NCI-H2171 (cell line): ENCODE results near the gene MDFI.

Experiments used
- DNase-seq: peaks from one replicate; lab custom pipeline; 2025; lab: John Stamatoyannopoulos, UW

MDFI gene

DNA sequence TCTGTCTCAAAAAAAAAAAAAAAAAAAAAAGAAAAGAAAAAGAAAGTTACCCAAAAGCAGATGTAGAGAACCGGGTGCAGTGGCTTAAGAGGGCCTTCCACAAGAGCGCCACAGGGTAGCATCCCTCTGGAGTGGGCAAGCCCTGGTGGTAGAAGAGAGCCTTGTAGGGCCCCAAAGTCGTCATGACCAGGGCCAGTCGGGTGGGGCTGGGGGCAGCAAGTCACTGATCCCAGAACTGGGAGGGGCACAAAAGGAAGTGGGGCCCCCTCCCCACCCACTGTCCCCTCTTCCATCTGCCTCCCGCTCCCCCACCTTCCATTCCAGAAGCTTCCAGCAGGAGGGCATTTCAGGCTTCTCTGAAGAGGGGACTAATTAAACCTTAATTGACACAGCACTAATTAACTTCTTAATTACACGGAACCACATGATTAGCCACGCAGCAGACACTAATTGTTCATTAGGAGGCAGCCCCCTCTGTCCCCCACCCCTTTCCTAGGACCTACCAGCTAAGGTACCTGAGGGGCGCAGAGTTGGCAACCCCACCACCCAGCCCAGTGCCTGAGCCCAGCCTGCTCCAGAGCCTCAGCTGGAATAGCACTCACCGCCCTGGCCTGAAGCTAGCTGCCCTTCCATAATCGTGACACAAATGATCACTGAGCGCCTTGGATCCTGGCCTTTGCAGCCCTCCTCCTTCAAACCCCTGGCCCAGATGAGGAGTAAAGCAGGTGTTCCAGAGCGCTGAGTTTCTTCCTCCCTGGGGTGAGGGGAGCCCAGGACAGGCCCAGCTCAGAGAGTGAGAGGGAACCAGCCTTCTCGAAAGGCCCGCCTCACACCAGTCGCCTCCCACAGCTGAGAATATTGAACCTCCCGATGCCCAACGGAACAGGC, 34.8 kb downstream of the MDFI start:
- no peak for DNase-seq

DNA sequence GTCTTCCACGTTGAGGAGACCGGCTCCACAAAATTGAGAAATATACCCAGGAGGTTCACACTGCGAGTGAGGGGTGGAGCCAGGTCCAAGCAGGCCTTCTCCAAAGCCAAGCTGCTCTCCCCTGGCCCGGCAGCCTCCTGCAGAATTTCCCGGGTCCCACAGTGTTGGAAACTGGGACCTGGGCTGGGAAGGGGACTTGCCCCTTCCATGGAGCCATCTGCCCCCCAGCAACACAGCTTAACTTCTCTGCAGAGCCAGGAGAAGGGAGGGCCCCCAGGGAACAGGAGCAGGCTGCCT, 35.4 kb downstream of the MDFI start:
- peak; percentile 73 for DNase-seq

DNA sequence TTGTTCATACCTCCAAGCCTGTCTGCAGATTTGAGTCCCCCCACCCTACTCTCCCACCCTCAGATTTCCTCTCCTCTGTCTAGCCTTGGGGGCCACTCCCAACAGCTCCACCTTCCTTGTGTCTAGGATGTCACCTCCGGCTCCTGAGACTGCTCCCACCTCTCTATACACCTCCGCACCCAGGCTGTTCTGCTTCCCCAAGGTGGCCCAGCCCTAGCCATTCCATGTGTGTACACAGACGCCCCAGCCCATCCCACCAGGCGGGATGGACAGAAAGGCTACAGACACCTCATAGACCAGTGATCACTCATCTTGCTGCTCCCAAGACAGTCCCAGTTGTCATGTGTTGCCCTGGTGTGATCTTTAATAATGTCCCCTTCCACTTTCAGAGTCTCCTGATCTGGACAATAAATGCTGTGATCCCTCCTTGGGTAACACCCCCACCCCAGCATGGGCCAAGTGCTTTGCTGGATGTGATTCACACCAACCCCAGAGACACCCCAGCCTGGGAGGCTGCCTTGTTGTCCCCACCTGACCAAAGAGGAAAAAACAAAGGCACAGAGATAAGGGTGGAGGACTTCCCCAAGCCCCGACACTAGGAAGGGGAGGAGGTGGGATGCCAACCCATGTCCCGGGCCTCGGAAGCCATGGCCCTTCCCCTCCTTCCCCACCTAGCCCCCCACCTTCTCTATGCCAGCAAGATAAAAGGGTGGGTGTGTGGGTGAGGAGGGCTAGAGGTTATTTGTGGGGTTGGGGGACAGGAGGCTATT, 36.1 kb downstream of the MDFI start:
- no peak for DNase-seq

DNA sequence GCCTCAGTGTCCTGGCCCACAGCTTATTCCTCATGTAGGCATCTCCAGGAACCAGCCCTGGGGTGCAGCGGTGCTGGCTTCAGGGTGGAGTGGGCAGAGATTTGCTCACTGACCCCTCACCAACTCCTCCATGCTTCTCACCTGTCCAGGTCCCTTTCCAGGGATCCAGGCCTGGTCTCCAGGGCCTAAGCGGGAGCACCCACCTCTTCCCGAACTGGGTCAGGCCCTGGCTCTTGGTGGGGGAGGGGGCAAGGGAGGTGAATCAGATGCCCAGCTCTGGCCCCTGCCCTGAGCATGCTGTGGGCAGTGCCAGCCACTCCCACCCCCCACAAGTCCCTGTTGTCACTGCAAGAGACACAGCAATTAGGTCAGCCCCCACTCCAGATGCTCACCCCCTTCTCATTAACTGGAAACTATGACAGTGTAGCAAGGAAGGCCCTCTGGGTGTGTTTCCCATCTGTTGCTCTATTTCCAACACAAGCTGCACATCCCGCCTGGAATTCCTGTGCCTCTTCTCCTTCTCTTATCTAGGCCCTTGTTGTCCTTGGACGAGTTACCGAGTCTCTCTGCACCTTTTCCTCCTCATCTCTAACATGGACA, 37.0 kb downstream of the MDFI start:
- peak; percentile 85 for DNase-seq

DNA sequence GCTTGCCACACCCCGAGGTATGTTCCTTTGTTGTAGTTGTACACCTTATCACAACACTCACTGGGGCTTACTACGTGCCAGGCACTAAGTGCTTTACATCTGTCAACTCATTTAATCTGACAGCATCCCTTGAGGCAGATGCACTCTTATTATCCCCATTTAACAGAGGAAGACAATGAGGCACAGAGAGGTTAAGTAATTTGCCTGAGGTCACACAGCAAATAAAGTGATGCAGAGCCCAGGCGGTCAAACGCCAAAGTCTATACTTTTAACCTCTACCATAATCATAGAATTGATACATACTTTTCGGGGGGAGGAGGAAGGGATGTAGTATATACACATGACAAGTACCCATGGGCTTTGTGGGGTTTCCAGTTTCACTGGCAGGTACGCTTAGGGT, 37.7 kb downstream of the MDFI start:
- DNase-seq = no peak

DNA sequence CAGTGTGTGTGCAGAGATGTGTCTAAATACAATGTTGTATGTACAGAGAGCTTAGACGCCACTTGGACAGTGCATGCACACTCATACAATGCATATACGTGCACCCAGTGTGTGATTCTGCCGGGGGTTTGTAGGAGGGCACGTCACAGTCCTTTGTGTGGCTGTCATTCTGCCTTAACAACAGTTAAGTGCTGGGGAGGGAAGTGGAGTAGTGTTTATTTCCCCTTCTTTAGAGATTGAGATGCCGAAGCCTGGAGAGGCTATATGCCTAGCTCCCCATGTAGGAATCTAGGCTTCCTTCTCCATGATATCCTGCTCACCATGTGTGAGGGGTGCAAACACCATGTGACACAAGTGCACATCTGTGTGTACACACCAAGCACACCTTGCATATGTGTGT, 38.2 kb downstream of the MDFI start:
- no peak for DNase-seq

DNA sequence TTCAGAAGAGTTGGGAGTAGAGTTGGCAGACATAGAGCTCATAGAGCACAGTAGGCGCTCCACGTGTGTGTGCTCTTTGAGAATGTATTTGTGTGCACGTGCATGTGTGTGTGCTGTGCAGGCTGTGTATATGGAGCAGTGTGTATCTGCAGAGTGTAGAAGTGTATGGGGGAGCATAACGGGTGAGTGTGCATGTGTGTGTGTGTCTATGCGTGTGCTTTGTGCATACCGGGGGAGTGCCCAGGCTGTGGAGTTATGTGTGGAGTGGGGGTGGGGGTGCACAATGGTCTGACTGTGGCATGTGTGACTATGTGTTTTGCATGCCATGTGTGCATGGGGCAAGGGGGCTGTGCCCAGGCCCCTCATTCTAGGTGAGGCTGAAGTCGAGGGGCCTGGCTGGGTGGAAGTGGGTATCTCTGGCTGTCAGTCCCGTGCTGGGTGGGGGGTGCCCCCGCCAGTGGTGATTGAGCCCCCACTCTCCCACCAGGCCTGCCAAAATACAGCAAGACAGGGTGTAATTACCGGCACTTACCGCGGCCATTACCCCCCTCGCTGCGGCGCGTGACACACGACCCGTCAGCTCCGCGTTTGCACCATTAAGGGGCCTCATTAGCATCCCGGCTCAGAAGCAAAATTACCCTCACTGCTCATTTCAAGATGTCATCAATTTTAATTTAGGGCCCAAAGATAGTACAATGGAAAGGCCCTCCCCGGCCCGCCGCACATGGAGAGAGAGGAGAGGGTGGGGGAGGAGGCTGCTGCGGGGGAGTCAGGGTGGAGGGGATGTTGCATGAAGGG, 39.1 kb downstream of the MDFI start:
- DNase-seq = no peak

DNA sequence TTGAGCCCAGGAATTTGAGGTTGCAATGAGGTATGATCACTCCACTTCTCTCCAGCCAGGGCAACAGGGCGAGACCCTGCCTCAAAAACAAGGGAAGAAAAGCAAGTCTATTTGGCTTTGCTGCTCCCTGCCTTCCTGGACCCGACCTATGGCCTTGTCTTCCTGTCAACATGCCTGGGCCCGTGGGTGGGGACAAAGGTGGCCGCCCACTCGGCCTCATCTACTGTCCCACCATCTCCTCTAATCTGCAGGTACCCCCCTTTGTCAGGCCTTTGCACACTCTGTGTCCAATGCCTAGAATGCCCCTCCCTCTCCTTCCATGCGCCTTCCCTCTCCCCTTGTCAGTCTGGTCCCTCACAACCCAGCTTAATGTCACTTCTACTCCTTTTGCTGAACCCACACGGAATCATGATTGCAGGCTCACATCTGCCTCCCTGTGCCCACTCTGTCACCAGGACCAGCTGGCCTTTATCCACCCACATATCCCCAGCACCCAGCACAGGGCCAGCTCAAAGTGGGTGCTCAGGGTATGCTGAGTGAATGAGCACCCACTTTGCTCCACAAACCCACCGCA, 40.3 kb downstream of the MDFI start:
- DNase-seq = no peak

DNA sequence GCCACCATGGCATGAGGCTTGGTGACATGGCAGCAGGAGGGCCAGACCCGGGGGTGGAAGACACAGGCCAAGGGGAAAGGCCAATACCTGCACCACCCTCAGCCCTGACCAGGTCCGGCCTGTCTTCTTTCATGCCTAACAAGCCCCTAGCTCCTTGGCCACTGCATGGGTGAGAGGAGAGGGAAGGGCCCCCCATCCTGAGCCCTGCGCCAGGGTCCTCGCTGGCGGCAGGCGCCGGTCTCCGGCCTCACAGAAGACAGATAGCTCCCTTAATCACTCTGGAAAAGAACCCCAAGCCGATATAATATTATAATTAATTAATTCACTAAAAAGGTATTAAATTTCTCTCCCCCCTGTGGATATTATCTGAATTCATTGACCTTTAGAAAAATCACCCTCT, 41.4 kb downstream of the MDFI start:
- no peak for DNase-seq

DNA sequence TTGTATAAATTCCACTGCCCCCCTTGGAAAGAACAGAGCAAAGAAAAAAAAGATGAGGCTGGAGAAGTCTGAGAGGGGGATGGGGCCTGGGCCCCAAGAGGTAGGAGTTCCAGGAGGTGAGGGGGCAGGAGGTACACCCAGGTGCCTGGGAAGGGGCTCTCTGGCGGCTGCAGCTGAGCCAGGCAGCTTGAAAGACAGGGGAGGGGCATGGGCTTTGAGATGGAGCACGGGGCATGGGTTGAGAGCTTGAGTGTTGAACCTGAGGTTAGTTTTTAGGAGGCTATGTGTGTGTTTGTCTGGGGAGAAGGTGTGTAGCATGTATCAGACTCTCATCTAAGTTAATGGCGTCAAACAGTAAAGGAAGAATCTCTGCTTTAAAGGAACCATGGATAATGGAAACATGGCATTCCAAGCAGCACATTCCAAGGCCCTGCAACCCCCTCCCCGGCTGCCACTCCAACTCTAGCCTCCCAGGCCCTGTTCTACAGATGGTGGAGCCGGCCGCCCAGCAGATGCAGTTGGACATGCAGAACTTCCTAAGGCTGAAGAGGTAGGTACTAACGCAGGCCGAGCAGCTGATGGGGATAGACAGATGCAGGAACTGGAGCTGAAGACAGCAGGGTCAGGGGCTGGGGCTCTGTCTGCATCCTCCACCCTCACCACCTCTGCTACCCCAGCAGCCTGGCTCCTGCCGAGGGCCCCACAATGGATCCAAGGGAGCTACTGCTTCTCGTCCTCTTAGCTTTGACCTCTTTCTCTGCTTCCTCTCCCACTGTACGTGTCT, 42.1 kb downstream of the MDFI start:
- no peak for DNase-seq

DNA sequence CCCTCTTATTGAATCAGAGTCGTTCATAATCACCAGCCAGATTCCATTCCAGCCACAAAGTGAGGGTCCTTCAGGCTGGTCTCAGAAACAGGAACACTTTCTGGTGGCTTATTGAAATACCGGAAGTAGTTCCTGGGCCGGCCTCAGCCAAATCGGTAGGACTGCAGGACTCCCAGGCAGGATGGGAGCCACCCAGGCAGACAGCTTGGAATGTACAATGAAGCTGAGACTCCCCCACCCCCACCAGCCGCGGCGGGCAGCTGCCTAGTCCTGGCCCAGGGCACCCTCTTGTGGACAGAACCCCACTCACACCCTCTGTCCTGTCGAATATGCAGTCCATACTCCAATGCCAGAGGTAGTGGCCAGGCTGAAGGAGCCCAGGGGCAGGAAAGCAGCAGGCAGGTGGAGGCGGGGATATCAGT, 43.8 kb downstream of the MDFI start:
- peak; percentile 70 for DNase-seq

DNA sequence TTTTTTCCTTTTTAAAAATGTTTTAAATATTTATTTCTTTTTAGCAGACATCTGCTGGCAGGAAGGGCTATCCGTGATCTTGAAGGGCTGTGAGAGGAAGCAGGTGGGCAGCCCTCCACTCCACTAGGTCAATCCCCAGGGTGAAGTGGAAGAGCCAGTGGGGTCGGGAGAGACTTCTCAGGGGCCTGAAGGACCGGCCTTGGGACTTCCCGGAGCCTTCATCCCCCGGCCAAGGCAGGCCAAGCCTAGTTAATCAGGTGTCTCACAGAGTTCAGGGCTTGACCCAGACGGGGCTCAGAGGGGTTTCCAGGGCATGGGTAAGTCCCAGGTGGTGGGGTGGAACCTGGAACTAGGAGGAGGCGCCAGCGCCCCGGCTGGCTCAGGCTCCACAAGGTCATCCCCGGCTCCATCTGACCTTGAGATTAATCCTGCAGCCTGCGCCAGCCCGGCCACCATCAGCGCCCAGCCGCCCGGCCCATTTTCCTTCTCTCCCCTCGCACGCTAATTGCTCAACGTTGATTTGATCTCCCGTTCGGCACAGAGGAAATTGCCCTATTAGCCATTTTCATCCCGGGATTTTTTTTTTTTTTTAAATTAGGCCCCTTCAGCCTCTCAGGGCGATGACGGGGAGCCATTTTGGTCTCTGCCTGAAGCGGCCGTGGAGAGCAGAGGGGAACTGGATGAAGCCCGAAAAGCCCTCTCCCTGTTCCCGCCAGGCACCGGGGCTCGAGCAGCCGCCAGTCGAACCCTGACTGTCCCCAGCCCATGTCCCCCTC, 44.4 kb downstream of the MDFI start:
- DNase-seq = no peak

DNA sequence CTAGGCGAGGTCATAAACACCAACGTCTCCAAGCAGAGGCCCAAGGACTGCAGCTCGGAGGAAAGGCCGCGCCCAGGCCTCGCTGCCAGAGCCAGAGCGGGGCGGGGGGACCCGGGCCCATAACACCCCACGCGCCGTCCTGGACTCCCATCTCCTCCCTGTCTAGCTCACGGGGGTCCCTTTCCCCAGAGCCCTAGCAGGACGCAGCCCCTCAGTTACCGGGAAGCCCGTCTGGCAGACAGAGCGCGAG, 44.9 kb downstream of the MDFI start:
- DNase-seq = no peak

DNA sequence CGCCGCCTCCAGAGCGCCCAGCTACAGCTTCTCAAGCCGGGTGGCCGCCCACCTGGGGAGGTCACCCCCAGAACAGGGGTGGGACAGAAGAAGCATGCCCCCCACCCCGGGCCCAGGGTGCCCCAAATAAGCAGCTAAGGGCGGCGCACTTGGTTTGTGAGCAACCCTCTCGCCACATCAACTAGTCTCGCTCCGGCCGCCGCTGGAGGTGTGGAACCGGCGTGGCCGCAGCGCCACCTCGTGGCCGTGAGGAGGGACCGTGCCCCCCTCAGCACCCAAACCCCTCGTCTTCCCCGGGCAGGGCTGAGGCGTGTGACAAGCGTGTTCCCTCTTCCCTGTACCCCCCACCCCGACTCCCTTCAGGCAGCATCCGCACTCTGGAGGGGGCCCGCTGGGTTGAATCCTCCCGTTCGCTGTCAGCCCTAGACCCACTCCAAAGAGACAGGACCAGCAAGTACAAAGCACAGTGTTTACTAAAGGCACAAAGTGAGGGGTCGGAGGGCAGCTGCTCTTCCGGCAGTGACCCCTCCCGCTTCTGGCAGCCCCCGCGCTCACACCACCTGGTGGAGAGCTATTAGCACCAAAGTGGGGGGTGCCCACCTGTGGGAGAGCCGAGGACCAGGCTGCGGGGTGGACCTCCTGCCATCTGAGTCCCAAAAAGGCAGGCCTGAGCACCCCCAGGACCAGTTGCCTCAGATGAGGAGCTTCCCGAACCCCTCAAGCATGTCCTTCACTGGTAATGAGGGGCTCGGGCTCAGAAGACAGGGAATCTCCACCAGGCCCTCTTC, 45.4 kb downstream of the MDFI start:
- peak; percentile 61 for DNase-seq

DNA sequence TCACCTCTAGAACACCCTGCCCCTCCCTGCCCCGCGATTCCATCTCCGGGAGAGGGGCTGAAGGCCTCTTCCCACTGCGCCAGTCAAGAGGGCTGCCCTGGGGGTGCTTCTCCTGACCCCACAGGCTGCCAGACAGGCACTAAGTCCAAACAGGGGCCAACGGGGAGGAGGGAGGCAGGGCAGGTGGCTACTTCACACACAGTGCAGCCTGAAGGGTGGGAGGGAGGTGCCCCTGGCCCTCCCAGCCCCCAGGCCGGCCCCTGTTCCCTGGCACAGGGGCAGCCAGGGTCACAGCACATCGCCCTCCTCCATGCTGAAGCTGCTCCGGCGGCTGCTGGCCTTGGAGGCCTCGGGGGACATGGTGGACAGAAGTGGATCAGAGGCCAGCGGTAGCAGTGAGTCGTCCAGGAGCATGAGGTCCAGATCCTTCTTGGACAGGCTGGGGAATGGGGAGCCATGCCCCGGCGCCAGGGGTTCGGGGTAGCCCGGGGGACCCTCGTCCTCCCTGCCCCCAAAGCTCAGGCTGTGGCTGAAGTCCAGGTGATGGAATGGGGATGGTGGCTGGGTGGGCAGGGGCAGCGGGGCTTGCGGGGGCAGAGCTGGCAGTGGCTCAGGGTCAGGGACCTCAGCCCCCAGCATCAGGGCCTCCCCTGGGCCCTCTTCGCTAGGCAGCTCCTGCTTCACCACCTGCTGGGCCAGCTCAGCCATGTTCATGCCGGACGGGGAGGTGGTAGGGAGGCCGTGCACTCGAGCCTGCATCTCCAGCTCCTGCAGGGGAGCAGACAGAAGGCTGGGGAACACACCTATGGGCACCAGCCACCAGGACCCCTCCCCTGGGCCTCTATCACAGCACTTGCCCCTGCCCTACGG, 46.3 kb downstream of the MDFI start:
- no peak for DNase-seq

DNA sequence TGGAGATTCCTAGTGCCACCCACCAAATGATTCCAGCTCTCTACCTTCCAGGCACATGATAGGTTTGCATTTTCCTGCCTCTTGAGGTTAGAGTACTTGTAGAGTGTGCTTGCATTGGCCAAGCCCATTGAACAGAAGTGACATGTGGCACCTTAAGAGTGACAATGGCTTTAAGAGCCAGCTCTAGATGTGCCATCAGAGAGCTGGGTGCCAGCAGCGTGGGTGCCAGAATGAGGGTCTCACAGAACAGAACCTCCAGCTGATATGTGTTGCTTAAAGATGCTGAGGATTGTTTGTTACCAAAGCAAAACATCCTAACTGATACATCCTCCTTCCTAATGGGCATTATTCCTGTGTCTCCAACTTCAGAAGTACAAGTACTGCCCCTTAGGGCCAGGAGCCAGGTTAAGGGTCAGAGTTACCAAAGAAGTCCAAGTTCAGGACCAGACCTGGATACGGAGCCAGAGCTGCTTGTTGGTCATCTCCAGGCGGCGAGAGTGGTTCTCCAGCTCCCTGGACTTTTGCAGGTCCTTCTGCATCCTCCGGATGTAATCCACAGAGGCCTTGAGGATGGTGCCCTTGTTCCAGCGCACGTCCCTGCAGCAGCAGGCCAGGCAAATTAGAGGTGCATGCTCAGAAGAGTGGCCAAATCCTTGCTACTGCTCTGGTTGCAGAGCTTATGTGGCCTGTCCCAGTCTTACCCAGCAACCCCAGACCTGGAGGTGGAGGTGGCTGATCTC, 47.5 kb downstream of the MDFI start:
- DNase-seq = no peak

DNA sequence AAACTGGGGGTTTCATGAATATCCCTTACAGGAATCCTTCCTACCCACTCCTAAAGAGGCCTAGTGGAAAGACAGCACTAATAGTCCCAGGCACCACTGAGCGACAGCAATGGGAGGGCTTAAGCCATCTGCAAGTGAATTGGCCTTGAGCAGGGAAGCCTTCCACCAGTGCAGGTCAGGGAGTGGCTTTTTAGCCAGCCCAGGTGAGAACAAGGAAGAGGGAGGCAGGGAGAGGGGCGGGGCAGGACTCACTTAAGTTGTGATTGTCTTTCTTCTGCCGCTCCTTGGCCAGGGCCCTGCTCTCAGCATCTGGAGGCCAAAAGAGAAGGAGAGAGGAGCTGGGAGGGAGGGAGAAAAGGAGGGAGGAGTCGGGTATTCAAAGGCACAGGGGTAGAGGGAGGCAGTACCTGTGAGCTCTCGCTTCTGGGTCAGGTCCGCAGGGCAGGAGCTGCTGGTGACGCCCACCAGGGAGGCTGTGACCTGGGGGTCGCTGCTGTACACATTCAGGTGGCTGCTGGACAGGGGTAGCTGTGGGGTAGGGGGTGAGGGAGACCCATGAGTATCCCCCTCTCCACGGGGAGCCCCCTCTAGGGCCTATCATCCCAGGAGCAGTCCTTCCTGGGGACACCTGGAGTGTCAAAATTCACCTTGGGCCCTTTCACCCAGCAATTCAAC, 49.4 kb downstream of the MDFI start:
- no peak for DNase-seq
